Fibroblast of lung (primary cell): ENCODE measurements around the gene NIPAL3. TPM values are rescaled to one million over a fixed set of nuclear protein-coding genes. Genes with fewer than 3 reads are reported as not detected.

Experiments
- DNase-seq, 2 donors: peaks; one replicate each; pipeline versions ENCODE4 v3.0.0 to v3.0.0-alpha.2; 2010; ENCODE audit warnings: low read depth in 2 of 2
- H2AFZ ChIP-seq: 2 replicates; pipeline ENCODE4 v1.5.1; 2012; ENCODE audit warnings: low read length, control low read depth, inconsistent platforms
- H3K27ac ChIP-seq: 2 replicates; pipeline ENCODE4 v1.5.1; 2011; ENCODE audit warnings: low read length, control low read depth; ENCODE audit not compliant: insufficient read depth
- H3K27me3 ChIP-seq: 2 replicates; pipeline ENCODE4 v1.5.1; 2011; ENCODE audit warnings: mild to moderate bottlenecking, low read length; ENCODE audit not compliant: control insufficient read depth, insufficient read depth
- H3K36me3 ChIP-seq: 2 replicates; pipeline ENCODE4 v1.5.1; 2011; ENCODE audit warnings: low read length; ENCODE audit not compliant: control insufficient read depth, insufficient read depth
- H3K4me1 ChIP-seq: 2 replicates; pipeline ENCODE4 v1.5.1; 2011; ENCODE audit warnings: low read length; ENCODE audit not compliant: control insufficient read depth, insufficient read depth; ENCODE audit errors: extremely low read depth
- H3K4me2 ChIP-seq: 2 replicates; pipeline ENCODE4 v1.5.1; 2011; ENCODE audit warnings: low read length, control low read depth; ENCODE audit not compliant: insufficient read depth; ENCODE audit errors: extremely low read depth
- H3K4me3 ChIP-seq, 4 experiments: fragments of 200-600 bp in 1 of 4; sonication (generic) in 1 of 4; replicated peaks in 1 of 4; 2 replicates each; pipeline ENCODE4 v1.5.1; 2011 to 2016; ENCODE audit warnings: low read length in 4 of 4, low read depth in 3 of 4, mild to moderate bottlenecking in 3 of 4, control low read depth in 2 of 4, inconsistent platforms in 1 of 4, mixed read lengths in 1 of 4; ENCODE audit not compliant: insufficient read depth in 1 of 4; ENCODE audit errors: control extremely low read depth in 1 of 4
- H3K79me2 ChIP-seq: 2 replicates; pipeline ENCODE4 v1.5.1; 2012; ENCODE audit warnings: mild to moderate bottlenecking, low read length, inconsistent platforms; ENCODE audit not compliant: control insufficient read depth, insufficient read depth
- H3K9ac ChIP-seq: 2 replicates; pipeline ENCODE4 v1.5.1; 2011; ENCODE audit warnings: mild to moderate bottlenecking, low read length, control low read depth; ENCODE audit not compliant: insufficient read depth
- H3K9me3 ChIP-seq: 2 replicates; pipeline ENCODE4 v1.5.1; 2012; ENCODE audit warnings: low read depth, low read length; ENCODE audit not compliant: control insufficient read depth, insufficient read depth
- H4K20me1 ChIP-seq: 2 replicates; pipeline ENCODE4 v1.5.1; 2011; ENCODE audit warnings: low read length; ENCODE audit not compliant: control insufficient read depth, insufficient read depth; ENCODE audit errors: extremely low read depth
- EZH2 ChIP-seq: IDR thresholded peaks from 2 replicates; pipeline ENCODE4 v1.5.1; 2012; ENCODE audit warnings: low read length, control low read depth, mild to moderate bottlenecking; ENCODE audit errors: missing control alignments
- polyA plus RNA-seq, 2 donors: library from polyadenylated mRNA; depleted of rRNA in 1 of 2; stranded (reverse) in 1 of 2; unstranded in 1 of 2; fragments of >200 nt; gene quantifications; 2 replicates each; pipeline ENCODE4 v1.2.1, GENCODE V29; 2011 to 2012; ENCODE audit warnings: missing spikeins in 1 of 2
- total RNA-seq: library from RNA; depleted of rRNA; stranded (reverse); fragments of >200 nt; gene quantifications from 2 replicates; pipeline ENCODE4 v1.2.1, GENCODE V29; 2014
- TF ChIP-seq, protein P1 (sequence below), 2 donors: IDR thresholded peaks in 1 of 2; conservative IDR thresholded peaks in 1 of 2; 1 replicate in 1 of 2; 2 replicates in 1 of 2; pipeline ENCODE4 v1.5.1; 2011 to 2012; ENCODE audit warnings: low read length in 2 of 2, control low read depth in 1 of 2, inconsistent platforms in 1 of 2, low read depth in 1 of 2, mild to moderate bottlenecking in 1 of 2

The NIPAL3 gene
- total and polyA plus RNA-seq, 2 donors (not counting 1 experiment from before 2014, with no cell fraction given) = 65.3 to 85.2 TPM

DNA sequence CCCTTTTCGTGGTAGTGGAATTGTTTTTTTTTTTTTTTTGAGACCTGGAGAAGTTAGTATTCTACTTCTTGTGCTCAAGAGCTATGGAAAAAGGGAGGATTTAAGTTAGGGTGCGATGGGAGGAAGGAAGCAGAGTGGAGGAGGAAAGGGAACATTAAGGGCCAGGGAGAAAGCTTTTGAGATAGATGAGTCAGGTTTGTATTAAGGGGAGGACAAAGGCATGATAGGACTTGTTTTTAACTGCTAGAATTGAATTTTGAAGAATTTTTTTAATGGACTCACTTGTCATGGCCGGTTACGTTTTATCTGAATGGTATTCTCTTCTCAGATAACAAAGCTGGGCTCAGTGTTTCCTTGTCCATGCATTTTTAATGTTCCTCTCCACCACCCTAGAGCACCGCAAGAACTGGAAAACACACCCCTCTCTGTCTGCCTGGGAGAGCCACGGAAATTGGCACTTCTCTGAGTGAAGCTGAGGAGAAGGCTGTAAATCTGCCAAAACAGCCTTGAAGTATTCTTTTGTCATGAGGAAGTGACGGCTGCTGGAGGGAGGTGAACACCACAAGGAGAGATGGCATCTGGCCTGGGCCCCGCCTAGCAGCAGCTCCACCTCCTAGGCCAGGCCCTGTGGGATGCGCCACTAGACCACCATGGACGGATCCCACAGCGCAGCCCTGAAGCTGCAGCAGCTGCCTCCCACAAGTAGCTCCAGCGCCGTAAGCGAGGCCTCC lies 3.5 kb downstream of the NIPAL3 start:
- Histone ChIP-seq H2AFZ (no peak overlapping the region), H4K20me1 (no peaks in the 10 kb centered on the region), H3K9ac (no peak overlapping the region), H3K36me3 (peaks cover 3% of the 10 kb centered on the region), H3K79me2 (peaks cover 19% of the 10 kb centered on the region), H3K9me3 (no peaks in the 10 kb centered on the region), H3K4me3 (no peak overlapping the region), H3K4me2 (no peak overlapping the region), H3K27me3 (no peaks in the 10 kb centered on the region), H3K4me1 (peaks cover 16% of the 10 kb centered on the region), H3K27ac (peak overlapping the region; percentile 78)
- peak; percentile 45 to 79 for DNase-seq
- TF ChIP-seq, protein P1, sequence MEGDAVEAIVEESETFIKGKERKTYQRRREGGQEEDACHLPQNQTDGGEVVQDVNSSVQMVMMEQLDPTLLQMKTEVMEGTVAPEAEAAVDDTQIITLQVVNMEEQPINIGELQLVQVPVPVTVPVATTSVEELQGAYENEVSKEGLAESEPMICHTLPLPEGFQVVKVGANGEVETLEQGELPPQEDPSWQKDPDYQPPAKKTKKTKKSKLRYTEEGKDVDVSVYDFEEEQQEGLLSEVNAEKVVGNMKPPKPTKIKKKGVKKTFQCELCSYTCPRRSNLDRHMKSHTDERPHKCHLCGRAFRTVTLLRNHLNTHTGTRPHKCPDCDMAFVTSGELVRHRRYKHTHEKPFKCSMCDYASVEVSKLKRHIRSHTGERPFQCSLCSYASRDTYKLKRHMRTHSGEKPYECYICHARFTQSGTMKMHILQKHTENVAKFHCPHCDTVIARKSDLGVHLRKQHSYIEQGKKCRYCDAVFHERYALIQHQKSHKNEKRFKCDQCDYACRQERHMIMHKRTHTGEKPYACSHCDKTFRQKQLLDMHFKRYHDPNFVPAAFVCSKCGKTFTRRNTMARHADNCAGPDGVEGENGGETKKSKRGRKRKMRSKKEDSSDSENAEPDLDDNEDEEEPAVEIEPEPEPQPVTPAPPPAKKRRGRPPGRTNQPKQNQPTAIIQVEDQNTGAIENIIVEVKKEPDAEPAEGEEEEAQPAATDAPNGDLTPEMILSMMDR (conservative IDR thresholded peaks at IDR 0.05 in 1 of 2, IDR thresholded peaks at IDR 0.05 in 1 of 2; ENCODE audit: low read depth in 1 of 2, low read length in 2 of 2) = no peak
- no peak for TF ChIP-seq EZH2

DNA sequence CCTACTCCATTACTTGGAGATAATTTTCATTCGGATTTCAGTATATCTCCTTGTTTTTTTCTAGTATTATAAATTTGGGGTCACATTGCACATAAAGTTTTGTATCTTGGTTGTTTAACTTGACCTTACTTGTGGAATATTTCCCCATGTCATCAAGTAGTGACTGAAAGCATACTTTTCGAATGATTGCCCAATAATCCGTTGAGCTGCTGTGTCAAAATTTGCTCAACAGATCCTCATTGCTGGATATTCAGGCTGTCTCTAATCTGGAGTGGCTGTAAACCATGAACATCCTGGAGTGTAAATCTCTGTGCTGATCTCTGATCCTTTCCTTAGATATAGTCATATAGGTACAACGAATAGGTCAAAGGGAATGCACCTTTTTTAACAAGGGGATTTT lies 4.9 kb downstream of the NIPAL3 start:
- DNase-seq = peak in 1 of 2 donors; percentile 43
- H3K4me2 ChIP-seq = no peak overlapping the region
- peaks cover 19% of the 10 kb centered on the region for H3K79me2 ChIP-seq
- H3K9me3 ChIP-seq = no peaks in the 10 kb centered on the region
- peaks cover 3% of the 10 kb centered on the region for H3K36me3 ChIP-seq
- no peak for TF ChIP-seq EZH2
- TF ChIP-seq, protein P1 (conservative IDR thresholded peaks at IDR 0.05 in 1 of 2, IDR thresholded peaks at IDR 0.05 in 1 of 2; ENCODE audit: low read depth in 1 of 2, low read length in 2 of 2) = no peak
- no peaks in the 10 kb centered on the region for H4K20me1 ChIP-seq
- no peak overlapping the region for H3K27ac ChIP-seq
- H3K4me3 ChIP-seq = no peak overlapping the region
- H3K27me3 ChIP-seq = no peaks in the 10 kb centered on the region
- peaks cover 16% of the 10 kb centered on the region for H3K4me1 ChIP-seq
- no peak overlapping the region for H3K9ac ChIP-seq
- H2AFZ ChIP-seq = no peak overlapping the region

DNA sequence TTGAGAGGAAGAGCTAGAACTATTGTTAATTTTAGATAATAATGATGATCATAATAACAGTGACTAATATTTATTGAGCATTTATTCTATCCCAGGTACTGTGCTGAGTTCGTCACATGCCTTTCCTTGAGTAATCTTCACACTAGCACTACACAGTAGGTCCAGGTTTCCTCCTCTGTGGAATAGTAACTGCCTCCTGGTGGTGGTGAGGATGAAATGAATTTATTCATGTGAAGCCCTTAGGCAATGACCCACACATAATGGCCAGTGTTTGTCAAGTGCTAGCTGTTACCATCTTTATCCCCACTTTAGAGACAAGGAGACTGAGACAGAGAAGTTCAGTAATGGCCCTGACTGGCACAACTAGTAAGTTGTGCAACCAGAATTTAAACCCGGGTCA lies 5.9 kb downstream of the NIPAL3 start:
- peaks cover 11% of the 10 kb centered on the region for H3K79me2 ChIP-seq
- DNase-seq = no peak
- H3K4me1 ChIP-seq = peaks cover 15% of the 10 kb centered on the region
- no peak overlapping the region for H3K9ac ChIP-seq
- H3K27me3 ChIP-seq = no peaks in the 10 kb centered on the region
- no peaks in the 10 kb centered on the region for H3K9me3 ChIP-seq
- H4K20me1 ChIP-seq = no peaks in the 10 kb centered on the region
- TF ChIP-seq, protein P1 (conservative IDR thresholded peaks at IDR 0.05 in 1 of 2, IDR thresholded peaks at IDR 0.05 in 1 of 2; ENCODE audit: low read depth in 1 of 2, low read length in 2 of 2) = no peak
- no peak for TF ChIP-seq EZH2
- peaks cover 3% of the 10 kb centered on the region for H3K36me3 ChIP-seq
- no peak overlapping the region for H2AFZ ChIP-seq
- H3K27ac ChIP-seq = no peak overlapping the region
- H3K4me3 ChIP-seq = no peak overlapping the region
- H3K4me2 ChIP-seq = no peak overlapping the region
